Spleen (tissue), 11 donors: ENCODE results near the gene NOTUM. TPM values are rescaled to one million over a fixed set of nuclear protein-coding genes. Genes with fewer than 3 reads are reported as not detected.
A peak's percentile ranks its signal among the peaks of the same experiment; 100 is the strongest.

Experiments used
- DNase-seq: peaks from one replicate; pipeline ENCODE4 v3.0.0-alpha.2; 2020
- H3K27ac ChIP-seq, 8 donors: fragments of 200-600 bp; sonication (generic) in 7 of 8; 1 replicate in 4 of 8; 2 replicates in 4 of 8; pipeline versions ENCODE4 v1.5.0 to v1.8.0; 2016 to 2021; ENCODE audit warnings: inconsistent platforms in 4 of 8, mild to moderate bottlenecking in 4 of 8, moderate library complexity in 1 of 8
- H3K27me3 ChIP-seq, 7 donors: fragments of 200-600 bp; sonication (generic) in 6 of 7; replicated peaks in 1 of 7; 1 replicate in 4 of 7; 2 replicates in 3 of 7; pipeline versions ENCODE4 v1.5.0 to v1.8.0; 2016 to 2021; ENCODE audit warnings: inconsistent platforms in 3 of 7, mild to moderate bottlenecking in 1 of 7
- H3K36me3 ChIP-seq, 6 donors: fragments of 200-600 bp; sonication (generic) in 5 of 6; 1 replicate in 4 of 6; 2 replicates in 2 of 6; pipeline versions ENCODE4 v1.5.0 to v1.8.0; 2016 to 2021; ENCODE audit warnings: inconsistent platforms in 2 of 6
- H3K4me1 ChIP-seq, 6 donors: fragments of 200-600 bp; sonication (generic) in 5 of 6; 1 replicate in 3 of 6; 2 replicates in 3 of 6; pipeline versions ENCODE4 v1.5.0 to v1.8.0; 2016 to 2021; ENCODE audit warnings: inconsistent platforms in 3 of 6
- H3K4me3 ChIP-seq, 8 donors: fragments of 200-600 bp; sonication (generic) in 7 of 8; 1 replicate in 4 of 8; 2 replicates in 4 of 8; pipeline versions ENCODE4 v1.5.0 to v1.8.0; 2016 to 2021; ENCODE audit warnings: inconsistent platforms in 4 of 8, mild to moderate bottlenecking in 4 of 8, moderate library complexity in 2 of 8
- H3K9me3 ChIP-seq, 8 donors: fragments of 200-600 bp; sonication (generic) in 7 of 8; 1 replicate in 4 of 8; 2 replicates in 4 of 8; pipeline versions ENCODE4 v1.5.0 to v1.8.0; 2016 to 2021; ENCODE audit warnings: inconsistent platforms in 4 of 8
- POLR2A ChIP-seq, 3 donors: fragments of 450-650 bp; IDR thresholded peaks; one replicate each; pipeline ENCODE4 v1.5.1; 2017; ENCODE audit warnings: antibody characterized with exemption in 3 of 3, mild to moderate bottlenecking in 1 of 3
- POLR2AphosphoS5 ChIP-seq, 3 donors: sonication (generic); formaldehyde crosslinking; IDR thresholded peaks; one replicate each; pipeline ENCODE4 v1.5.1; 2017; ENCODE audit warnings: antibody characterized with exemption in 3 of 3
- WGBS, 5 donors: extraction: QIAGEN DNeasy Blood & Tissue Kit in 3 of 5; methylation state at CpG; one replicate each; pipeline versions ENCODE4 v1.1.5 to v1.1.7; 2013 to 2018; 5-methylcytosine and 5-hydroxymethylcytosine counted together
- intact Hi-C: fragments of 100-400 bp; cut with DNase I; formaldehyde crosslinking; loops from one replicate; pipeline ENCODE4 v1.15.0; 2023; ENCODE audit warnings: low total_unique reads
- polyA plus RNA-seq, 3 donors: library from polyadenylated mRNA; stranded (reverse); fragments of 200-250 nt; gene quantifications; one replicate each; pipeline ENCODE4 v1.2.1, GENCODE V29; 2013
- total RNA-seq, 7 donors: library from RNA; depleted of rRNA in 3 of 7; stranded (reverse); fragments of >200 nt in 3 of 7; fragmentation: NEBNext Ultra II Directional in 4 of 7; extraction: Animal tissue kit (Norgen Biotek cat#: 25700) in 4 of 7; gene quantifications; one replicate each; pipeline versions ENCODE4 v1.1.0 to v1.2.1, GENCODE V29; 2016 to 2021
- TF ChIP-seq, protein P1 (sequence below), 11 experiments: fragments of 200-600 bp in 7 of 11; fragments of 450-650 bp in 4 of 11; sonication (generic) in 4 of 11; IDR thresholded peaks in 8 of 11; conservative IDR thresholded peaks in 3 of 11; 1 replicate in 7 of 11; 2 replicates in 4 of 11; pipeline versions ENCODE4 v1.4.0 to v1.8.0; 2016 to 2021; ENCODE audit warnings: antibody characterized with exemption in 11 of 11, inconsistent platforms in 4 of 11, mild to moderate bottlenecking in 1 of 11
- donor health status: healthy with polysubstance abuse.
- donor health status: DM: no; HTN: no; CAD: no; lungs with moderate emphysema.
- donor health status: DM: no; HTN: no; CAD: no.
- donor health status: Bipolar disorder and iron deficiency.
- donor health status: healthy.
- donor health status: DM: no; HTN: no; CAD: no.
- donor health status: DM: yes; HTN: yes; CAD: no.

The NOTUM gene
- total and polyA plus RNA-seq, 10 donors, result 0.03 to 0.85 (median 0.11) TPM; not detected in 5

DNA sequence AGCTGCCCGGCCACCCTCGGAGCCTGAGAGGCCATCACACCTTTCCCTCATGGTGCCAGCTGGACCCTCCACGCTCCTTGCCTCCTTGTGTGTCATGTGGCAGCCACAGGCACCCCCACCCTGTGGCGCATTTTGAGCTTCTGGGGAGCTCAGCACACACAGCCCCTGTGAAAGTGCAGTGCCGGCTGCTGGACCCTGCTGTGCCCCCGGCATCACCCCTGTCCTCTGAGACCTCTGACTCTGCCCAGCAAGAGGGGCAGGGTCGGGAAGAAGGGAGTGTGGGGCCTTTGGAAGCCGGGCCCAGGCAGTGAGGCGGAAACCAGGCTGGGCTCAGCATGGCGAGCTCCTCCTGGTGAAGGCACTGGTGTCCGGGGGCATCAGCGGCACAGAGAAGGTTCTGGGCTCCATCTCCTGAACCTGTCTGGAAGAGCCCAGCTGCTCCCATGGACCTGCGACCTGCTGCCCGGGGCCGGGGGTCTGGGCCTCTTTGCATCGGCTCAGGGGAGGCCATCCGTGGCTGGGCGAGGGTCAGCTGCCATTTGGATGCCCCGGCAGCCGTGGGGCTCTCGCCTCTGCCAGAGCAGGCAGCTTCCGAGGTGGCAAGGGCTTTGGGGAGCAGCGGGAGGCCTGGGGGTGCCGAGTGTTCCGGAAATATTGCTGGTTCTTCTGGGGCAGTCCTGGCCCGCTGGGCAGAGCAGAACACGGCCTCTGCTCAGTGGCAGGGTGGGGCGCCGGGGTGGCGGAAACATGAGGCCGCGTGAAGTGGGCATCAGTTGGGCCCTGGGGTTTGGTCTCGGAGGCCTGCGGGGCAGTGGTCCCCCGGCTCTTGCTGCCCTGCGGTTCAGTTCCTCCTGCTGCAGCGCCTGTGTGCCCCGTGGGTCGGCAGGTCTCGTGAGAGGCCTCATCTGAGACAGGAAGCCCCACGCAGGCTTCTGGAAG, 43.8 kb upstream of the NOTUM start:
- H3K27ac ChIP-seq, result no peak overlapping the region
- TF ChIP-seq, protein P1, sequence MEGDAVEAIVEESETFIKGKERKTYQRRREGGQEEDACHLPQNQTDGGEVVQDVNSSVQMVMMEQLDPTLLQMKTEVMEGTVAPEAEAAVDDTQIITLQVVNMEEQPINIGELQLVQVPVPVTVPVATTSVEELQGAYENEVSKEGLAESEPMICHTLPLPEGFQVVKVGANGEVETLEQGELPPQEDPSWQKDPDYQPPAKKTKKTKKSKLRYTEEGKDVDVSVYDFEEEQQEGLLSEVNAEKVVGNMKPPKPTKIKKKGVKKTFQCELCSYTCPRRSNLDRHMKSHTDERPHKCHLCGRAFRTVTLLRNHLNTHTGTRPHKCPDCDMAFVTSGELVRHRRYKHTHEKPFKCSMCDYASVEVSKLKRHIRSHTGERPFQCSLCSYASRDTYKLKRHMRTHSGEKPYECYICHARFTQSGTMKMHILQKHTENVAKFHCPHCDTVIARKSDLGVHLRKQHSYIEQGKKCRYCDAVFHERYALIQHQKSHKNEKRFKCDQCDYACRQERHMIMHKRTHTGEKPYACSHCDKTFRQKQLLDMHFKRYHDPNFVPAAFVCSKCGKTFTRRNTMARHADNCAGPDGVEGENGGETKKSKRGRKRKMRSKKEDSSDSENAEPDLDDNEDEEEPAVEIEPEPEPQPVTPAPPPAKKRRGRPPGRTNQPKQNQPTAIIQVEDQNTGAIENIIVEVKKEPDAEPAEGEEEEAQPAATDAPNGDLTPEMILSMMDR (IDR thresholded peaks at IDR 0.05 in 8 of 11, conservative IDR thresholded peaks at IDR 0.05 in 3 of 11), result no peak
- TF ChIP-seq POLR2A (IDR thresholded peaks at IDR 0.05) (no peak), POLR2AphosphoS5 (IDR thresholded peaks at IDR 0.05) (no peak)
- DNase-seq, result no peak

DNA sequence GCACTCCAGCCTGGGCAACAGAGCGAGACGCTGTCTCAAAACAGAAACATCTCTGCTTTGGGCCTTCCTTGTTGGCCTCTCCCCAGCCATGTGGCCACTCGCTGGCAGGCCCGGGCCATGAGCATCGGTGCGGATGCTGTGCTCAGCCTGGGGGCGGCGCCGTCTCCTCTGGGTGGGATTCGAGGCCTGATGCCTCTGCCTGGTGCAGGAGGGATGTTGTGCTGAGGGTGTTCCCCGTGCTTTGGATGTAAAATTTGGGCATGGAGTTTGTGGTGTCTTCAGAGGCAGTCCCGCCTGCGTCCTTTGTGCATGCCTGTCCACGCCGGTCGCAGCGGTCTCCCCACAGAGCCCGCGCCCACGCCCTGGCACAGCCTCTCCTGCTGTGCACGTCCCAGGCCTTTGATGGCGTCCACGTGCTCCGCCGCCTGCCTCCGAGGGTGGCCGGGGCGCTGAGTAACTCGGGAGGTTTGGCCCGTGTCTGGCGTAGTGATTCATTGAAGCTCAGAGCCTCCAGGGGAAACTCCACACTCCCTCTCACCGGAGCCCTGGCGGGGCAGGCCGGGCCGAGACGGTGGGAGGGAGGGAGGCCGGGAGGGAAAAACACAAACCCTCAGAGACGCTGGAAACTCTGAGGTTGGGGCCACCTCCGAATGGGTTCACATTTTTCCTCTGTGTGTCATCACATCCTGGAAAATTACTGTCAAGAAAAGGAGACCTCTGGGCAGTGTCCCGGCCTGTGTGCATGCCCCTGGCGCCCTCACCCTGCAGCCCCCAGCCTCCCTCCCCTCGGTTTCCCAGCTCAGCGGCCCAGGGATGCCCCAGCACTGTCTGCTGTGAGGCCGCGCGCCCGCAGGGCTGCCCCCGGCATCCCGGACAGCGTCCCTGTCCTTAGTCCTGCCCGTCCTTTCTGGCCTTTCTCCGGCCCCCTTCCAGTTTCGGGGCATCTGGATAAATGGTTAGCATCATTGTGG, 42.7 kb upstream of the NOTUM start:
- Histone ChIP-seq H3K36me3 (peaks cover 0 to 30% (median 0%) of the 10 kb centered on the region in 6 donors), H3K4me3 (no peak overlapping the region), H3K27ac (no peak overlapping the region), H3K4me1 (peaks cover 0 to 13% (median 2%) of the 10 kb centered on the region in 6 donors), H3K9me3 (no peaks in the 10 kb centered on the region), H3K27me3 (no peaks in the 10 kb centered on the region)
- intact Hi-C loops, result no loop called here
- 73 to 92% (median 86%) methylated on average over 49 to 53 of the region's 53 CpGs for WGBS, 5 donors
- DNase-seq, result no peak
- TF ChIP-seq, protein P1 (IDR thresholded peaks at IDR 0.05 in 8 of 11, conservative IDR thresholded peaks at IDR 0.05 in 3 of 11), result no peak
- TF ChIP-seq POLR2AphosphoS5 (IDR thresholded peaks at IDR 0.05), result peak in 1 of 3 donors; percentile 33

More for the DNA sequence above, 43.8 kb upstream of the NOTUM start:
- Histone ChIP-seq H3K36me3 (peaks cover 0 to 30% (median 2%) of the 10 kb centered on the region in 6 donors), H3K27me3 (no peaks in the 10 kb centered on the region), H3K4me1 (peaks cover 0 to 13% (median 2%) of the 10 kb centered on the region in 6 donors), H3K4me3 (no peak overlapping the region), H3K9me3 (no peaks in the 10 kb centered on the region)
- intact Hi-C loops, result no loop called here
- WGBS, 5 donors, result 82 to 89% (median 83%) methylated on average over 29 to 41 of the region's 41 CpGs

DNA sequence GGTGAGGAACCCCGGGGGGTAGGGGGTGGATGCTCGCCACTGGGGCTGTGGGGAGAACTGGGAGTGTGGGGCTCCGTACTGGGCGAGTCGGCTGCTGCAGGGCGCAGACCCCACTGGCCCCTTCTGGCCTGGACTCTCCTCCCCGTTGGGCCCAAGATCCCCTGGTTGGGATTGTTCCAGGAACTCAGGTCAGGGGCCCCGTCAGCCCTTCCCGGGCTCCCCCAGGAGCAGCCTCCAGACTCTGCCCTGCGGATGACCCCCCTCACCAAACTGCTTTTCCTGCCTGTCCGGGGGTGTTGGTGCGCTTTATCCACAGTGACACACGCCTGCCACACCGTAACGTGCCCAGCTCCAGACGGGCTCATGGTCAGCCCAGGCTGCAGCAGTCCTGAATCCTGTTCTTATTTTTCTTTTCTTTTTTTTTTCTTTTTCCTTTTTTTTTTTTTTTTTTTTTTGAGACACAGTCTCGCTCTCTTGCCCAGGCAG, 40.6 kb upstream of the NOTUM start:
- WGBS, 5 donors, result 78 to 86% (median 84%) methylated on average over 13 to 17 of the region's 17 CpGs
- TF ChIP-seq, protein P1 (IDR thresholded peaks at IDR 0.05 in 8 of 11, conservative IDR thresholded peaks at IDR 0.05 in 3 of 11), result no peak
- TF ChIP-seq POLR2AphosphoS5 (IDR thresholded peaks at IDR 0.05), result no peak
- H3K27ac ChIP-seq, result no peak overlapping the region
- H3K36me3 ChIP-seq, result peaks cover 0 to 41% (median 2%) of the 10 kb centered on the region in 6 donors
- H3K4me1 ChIP-seq, result peaks cover 0 to 13% (median 2%) of the 10 kb centered on the region in 6 donors
- intact Hi-C loops, result no loop called here
- H3K4me3 ChIP-seq, result no peak overlapping the region
- DNase-seq, result no peak
- no peaks in the 10 kb centered on the region for H3K9me3 ChIP-seq
- H3K27me3 ChIP-seq, result no peaks in the 10 kb centered on the region
